Hematopoietic multipotent progenitor cell treated with erythropoietin and hydrocortisone succinate and interleukin-3 and kit ligand, for 15 days (in vitro differentiated cells): ENCODE results near the gene ORM1.

ENCODE experiments used
- DNase-seq: peaks from one replicate; pipeline ENCODE4 v3.0.0-alpha.2; 2015; ENCODE audit warnings: low spot score

ORM1 gene

DNA sequence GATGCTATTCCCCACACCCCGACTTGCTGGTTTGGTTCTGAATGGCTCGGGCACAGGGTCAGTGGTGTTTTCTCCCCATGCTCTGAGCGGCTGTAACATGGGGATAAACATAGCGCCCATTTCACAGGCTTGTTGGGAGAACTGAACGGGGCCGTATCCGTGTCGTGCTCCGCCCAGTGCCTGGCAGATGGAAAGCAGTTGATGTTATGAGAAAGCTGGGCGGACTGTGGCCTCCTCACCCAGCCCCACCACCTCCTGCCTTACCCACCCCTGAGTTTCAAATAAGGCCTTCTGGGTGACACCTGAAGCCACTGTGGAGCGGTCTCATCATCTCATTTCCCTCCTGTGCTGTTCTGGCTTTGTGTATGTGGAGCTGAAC lies 21.3 kb downstream of the ORM1 start:
- DNase-seq: no peak

DNA sequence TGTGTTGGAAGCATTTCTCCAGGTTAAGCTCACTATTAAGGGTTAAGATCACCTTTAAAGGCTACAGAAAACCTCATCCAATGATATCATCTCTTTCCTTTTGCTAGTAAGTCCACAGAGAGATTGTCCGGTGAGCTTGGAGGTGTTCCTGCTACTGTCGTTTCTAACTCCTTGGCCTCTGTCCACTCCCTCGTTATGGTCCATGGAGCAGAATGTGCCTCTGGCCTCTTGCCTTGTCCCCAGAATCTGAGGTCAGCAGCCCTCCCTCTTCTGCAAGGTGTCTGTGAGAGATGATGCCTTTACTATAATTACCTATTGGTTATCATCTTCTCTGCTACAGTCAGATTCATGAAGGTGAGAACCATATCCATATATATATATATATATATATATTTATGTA lies 21.8 kb downstream of the ORM1 start:
- DNase-seq: no peak

DNA sequence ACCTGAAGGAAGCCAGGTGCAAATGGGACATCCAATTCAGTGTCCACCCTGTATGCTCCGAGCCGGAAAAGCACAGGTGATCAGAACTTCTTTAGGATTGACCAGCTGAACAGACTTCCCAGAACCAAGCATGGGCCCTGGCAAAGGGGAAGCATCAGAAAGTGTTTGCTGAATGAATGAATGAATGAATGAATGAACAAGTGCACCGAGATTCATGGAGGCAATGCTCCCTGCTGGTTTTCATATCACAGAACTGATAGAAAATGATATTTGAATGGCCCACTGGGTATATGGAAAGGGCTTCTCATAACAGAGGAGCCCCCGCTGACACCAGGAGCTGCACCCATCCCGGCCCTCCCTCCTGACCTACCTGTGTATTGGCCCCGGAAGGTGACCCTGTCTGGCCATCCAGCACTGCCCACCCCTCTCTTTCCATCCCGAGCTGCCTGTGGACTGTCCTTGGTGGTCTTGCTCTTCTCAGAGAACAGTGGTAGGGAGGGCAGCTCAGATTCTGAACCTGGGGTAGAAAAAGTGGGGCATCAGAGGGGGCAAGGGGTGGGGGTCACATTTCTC lies 22.7 kb downstream of the ORM1 start:
- DNase-seq: no peak

DNA sequence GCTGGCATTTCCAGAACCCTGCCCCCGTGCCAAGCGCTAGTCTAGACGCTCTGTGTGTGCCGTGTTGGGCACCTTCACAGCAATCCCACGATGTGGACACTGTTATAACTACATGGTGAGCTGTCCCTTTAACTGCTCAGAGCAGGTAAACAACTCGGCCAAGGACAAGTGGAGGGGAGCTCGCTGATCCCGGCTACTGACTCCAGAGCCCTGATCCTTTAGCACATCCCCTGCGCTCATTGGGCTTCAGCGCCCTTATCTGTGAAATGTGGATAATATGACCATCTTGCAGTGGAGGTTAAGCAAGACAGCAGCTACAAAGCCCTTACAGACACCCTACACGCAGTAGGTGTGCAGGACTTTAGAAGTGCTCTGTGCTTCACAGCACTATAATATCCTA lies 23.2 kb downstream of the ORM1 start:
- DNase-seq: no peak

DNA sequence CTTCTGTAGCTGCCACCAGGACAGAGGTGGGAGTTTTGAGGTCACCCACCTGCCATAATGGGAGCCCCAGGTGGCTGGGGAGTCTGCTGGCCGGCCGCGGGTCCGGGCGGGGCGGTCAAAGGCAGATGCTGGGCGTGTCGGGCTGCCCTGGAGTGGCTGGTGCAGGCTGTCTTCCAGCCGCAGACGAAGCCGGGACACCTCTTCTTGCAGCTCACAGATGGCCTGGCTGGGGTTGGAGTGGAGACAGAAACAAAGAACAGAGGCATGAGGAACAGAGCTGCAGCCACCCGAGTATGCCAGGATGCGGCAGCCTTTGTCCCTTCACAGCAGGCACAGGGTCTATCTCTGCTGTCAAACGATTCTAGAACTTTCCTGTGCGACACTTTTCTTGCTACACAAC lies 24.8 kb downstream of the ORM1 start:
- no peak for DNase-seq

DNA sequence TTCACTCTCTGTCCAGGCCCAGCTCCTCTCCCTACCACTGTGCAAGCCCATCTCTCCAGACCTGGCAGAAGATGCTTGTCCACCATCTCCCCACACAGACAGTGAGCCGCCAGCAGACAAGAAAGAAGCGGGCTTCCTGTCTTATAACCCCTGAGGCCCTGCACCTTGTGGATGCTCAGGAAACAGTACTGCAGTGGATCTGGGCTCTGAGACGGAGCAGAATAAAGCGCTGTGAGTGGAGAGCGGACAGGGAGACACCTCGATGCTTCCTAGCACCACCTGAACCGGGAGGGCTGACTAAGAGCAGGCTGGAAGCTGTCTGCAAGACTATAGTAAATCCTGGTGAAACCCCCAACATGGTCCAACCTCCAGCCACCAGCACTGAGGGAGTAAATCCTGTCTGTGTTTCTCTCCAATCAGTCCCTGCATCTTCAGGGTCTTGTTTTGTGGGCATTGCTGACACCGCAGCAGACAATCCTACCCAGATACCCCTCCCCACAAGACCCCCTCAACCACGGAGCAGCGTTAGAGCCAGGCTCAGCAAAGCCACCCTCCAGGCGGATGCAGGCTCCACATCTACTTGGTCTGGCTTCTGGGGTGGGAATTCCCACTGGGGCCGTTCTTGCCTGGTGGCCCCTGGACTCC lies 25.5 kb downstream of the ORM1 start:
- DNase-seq: no peak

DNA sequence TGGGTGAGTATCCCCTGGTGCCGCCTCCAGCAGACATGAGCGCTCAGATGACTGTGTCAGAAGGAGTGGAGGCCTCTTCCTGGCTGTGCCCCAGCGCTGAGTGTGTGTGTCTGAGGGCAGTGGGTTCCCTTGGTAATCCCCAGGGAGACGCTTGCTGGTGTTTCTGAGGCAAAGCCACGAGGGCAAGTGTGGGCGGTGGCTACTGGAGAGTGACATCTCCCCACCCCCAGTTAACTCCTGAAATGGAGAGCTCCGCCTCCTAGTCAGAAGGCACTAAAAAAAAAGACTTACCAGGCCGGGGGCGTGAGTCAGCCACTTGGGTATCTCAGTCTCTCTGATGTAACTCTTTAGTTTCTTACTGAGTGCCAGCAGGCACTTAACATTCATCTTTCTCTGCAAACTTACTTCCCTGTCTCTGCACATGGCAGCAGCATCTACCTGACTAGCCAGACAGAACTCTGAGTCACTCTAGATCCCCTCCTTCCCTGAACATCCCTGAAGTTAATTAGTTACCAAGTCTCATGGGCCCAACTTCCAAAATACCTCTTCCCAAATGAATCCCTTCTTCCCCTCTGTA lies 26.1 kb downstream of the ORM1 start:
- no peak for DNase-seq

DNA sequence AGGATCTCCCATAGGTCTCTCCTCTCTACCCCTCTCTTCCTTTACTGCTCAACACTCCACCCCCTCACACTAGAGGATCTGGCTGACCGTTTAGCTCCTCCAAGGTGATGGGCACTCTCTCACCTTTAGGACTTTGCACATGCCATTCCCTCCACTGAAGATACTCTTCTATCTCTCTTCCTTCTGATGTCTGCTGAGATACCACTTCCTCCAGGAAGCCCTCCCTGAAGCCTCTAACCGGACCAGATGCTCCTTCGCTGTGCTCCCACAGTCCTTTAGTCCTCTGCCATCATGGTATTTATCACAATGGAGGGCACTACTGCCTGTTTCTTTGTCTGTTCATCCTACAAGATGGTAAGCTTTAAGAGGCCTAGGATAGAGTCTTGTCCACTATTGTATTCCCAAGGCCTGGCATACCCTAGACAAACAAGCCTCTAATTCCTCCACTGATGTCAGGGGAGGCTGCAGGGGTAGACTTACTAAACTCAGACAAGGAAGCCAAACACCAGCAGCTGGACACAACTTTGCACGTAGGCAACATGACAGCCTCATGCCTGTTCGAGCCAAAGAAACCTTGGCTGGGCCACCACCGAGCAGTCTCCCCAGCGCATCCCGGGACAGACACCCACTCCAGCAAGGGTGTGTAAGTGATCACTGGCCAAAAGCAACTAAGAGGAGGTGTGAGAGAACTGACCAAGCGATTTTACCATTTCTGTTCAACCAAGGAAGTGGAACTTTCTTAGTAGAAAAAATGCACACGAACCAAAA lies 27.0 kb downstream of the ORM1 start:
- DNase-seq: no peak

DNA sequence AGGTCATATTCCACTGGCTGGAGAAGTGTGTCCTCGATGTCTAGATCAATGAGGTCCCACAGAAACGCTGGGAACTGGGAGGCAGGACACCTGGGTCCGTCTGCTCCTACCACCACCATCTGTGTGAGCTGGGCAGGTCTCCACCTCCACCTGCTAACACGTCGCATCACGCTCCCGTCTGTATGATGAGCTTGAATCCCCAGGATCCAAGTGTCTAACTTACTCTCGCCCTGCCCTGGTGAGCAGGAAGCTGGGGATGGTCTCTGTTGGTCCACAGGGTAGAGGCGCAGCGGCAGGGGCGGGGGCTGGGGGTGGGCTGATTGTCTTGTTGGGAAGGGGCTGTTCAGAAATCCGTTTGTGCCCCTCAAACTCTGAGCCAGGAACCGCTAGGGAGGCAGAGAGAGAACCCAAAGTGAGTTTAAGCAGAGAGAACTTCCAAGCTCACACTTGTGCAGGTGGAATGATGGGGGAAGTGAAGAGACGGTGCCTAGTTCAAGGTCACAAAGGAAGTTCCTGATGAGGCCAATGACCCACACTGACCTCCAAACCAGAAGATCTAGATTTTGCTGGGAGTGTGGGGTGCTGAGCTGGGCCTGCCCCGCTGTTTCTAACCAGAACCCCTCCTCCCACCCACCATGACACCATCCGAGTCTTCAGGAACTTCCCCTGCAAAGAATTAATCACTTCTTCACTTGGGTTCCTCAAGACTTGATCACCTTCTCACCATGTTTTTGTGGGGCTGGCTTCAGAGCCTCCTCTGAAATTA lies 27.9 kb downstream of the ORM1 start:
- DNase-seq: no peak

DNA sequence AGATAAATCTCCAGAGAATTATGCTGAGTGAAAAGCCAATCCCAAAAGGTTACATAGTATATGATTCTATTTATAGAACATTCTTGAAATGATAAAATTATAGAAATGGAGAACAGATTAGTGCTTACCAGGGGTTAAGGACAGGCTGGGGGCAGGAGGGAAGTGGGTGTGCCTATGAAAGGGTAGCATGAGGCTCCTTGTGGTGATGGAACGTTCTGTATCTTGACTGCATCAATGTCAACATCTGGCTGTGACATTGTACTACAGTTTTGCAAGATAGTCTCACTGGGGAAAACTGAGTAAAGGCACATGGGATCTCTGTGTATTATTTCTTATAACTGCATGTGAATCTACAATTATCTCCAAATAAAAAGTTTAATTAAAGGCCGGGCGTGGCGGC lies 29.0 kb downstream of the ORM1 start:
- DNase-seq: no peak

DNA sequence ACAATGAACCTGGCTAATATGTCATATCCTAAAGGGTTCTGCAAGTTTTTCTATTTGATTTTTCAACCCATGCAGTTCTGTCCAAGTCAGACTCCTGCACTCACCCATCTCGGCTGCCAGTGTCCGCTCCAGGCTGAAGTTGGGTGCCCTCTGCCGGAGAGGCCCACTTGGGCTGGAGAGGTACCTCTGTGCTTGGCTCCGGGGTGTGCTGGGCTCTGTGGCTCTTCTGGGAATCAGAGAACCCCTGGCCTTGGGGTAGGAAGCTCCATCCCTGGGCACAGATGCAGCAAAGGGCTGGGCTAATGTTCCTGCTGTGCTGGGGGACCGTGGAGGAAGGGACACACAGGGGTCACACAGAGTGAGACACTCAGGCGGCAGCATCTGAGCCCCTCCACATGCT lies 32.9 kb downstream of the ORM1 start:
- DNase-seq: no peak

DNA sequence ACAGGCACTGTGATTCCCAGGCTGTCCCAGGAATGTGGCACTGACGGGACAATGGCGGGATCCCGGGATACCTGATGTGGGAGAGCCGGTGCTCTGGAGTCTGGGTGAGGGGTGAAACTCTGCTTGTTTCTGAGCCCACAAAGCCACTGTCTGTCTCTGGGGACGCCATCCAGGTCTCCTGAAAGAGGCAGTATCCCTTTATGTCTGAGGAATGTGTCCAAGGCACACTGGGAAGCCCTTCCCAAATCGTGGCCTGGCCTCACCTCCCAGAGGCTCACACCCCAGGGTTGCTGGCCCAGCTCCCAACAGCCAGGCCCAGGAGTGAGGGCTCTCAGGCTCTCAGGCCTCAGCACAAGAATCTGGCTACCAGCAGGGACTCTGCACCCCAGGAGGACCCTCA lies 33.9 kb downstream of the ORM1 start:
- no peak for DNase-seq

DNA sequence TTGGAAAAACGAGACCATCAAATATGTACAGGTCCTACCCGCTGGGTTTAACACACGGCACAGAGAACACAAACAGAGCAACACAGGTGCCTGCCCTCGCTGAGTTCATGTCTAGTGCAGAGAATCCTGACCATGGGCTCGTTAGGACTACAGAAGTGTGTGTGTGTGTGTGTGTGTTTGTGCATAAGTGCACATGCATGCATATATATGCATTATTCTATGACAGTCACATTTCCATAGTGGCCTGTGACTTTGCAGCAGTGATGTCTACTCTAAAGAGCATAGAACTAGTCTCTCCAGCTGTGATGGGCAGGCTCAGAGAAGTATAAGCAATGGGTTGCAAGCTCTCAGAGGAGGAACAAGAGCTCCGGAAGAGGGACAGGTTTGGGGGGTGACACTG lies 34.5 kb downstream of the ORM1 start:
- no peak for DNase-seq

DNA sequence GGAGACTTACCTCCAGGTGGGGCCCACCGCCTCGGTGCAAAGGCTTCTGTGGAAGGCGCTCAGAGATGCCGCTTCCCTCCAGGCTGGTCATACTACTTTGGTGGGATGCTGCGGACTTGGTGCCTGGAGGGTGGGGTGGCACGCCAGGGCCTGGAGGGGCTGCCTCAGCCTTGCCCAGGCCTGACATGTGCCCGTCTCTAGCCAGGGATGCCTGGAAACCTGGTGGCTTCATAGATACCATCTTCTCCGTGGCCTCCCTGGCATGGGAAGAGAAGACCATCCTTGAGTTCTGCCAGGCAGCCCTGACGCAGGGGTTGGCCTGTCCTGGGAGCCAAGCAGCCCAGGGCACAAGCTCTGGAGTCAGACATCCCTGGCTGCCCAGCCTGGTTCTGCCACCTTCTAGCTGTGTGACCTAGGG lies 35.0 kb downstream of the ORM1 start:
- no peak for DNase-seq

DNA sequence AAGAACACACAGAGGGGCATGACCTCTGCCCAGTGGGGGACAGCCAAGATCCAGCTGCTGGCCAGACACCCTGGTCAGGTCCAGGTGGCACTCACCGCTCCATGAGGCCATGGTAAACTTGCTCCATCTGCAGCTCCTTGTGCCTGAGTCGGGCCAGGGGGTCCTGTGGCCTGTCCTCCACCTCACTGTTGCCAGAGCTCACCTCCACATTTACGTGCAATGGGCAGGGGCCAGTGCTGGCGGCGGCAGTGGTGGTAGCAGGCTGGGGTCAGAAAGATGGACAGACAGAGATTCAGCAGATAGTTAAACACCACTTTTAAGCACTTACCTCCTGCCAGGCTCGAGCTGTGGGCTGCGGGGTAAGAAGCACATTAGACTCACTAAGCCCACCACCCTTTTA lies 36.9 kb downstream of the ORM1 start:
- DNase-seq: no peak

DNA sequence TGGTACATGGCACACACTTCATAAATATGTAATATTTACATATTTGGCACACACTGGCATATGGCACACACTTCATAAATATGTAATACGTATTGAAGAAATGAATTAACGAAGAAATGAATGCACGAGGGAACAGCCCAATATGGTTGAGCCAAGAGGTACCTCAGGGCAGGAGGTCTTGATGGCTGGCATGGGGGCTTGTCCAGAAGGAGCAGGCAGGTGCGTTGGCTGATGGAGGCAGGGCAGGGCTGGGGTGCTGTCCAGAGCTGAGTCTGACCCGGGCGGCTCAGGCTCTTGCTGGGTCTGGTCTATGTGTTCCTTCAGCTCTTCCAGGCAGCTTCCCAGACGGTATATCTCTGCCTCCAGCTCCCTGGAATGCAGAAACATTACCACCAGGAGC lies 38.6 kb downstream of the ORM1 start:
- DNase-seq: no peak

DNA sequence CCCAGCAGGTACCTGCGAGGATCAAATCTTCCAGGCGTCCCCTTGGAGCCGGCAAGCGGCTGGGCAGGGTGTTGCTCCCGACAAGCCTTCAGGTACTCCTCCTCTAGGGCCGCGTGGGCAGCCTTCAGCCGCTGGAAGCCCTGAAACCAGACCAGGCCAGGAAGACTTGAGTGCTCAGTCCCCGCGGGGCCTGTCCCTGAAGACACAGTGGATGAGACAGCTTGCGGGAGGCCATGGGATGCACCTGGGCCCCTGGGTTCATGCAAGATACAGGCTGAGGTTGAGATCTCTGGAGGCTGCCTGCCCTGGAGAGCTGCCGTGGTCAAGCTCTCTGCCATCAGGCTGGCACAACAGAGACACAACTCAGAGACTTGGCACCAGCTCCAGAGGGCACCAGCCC lies 39.5 kb downstream of the ORM1 start:
- DNase-seq: no peak

DNA sequence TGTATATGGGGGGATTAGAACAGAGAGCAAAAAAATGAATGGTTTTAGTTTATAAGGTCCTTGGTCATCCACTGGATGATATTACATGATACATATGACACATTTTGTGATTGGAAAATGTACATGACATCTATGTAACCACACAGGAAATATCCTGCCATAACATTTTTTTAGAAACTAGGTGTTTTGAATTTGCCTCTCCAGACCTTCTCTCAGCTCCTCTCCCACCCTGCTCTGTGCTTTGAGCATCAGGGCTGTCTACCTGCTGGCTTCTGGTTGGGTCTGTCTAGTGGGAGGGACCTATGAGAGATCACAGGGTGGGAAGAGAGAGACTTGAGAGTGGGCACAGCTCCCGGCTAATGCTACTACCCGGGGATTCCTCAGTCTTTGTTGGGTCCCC lies 40.5 kb downstream of the ORM1 start:
- no peak for DNase-seq

DNA sequence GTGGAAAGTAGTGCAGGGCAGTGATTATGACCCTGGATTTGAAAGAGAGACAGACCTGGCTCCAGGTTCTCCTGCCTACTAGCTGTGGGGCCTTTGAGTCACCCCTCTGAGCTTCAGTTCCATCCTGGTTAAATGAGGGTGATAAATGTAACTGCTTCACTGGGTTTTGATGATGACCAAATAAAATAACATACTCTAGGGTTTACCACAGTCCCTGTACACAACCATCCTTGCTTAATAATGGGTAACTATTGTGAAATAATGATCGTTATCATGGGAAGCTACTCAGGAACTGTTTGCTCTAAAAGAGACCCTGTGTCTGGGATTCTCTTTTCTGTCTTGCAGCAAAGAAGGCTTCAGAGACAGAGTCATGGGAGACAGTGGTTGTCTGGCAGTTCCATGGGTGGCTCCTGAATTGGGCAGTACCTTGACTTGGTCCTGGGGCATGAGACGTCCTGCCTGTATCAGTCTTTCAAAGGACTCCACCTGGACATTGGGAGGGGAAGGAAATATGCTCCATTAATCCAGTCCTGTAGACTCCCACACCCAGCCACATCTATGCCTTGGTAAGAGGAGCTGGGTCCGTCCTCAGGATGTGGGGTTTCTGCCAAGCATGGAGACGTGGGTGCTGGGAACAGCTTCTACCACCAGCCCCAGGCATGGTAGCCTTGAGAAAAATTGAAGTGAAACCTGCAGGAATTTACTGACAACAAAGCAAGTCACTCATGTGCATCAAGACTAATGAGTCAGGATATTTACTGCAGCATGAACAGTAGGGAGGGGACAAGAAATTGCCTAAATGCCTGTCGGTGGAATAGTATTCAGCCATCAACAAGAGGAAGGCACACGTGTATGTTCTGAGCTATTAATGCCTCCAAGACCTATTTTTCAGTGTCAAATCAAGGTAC lies 41.5 kb downstream of the ORM1 start:
- no peak for DNase-seq

DNA sequence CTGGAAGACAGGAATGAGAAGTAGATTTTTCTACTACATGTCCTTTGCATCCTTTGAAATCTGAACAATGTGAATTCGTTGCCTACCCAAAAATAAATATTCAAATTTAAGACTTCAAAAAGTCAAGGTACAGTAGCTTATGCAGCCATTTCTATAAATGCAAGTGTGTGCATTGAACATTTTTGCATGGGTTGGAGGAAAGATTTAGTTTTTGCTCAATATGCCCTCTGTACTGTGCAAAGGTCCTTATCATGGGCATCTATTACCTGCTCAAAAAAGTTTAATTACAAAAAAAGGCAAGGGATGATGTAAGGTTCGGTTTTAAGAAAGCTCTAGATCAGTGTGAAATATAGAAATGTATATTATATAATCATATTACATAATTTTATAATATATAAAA lies 42.3 kb downstream of the ORM1 start:
- no peak for DNase-seq

DNA sequence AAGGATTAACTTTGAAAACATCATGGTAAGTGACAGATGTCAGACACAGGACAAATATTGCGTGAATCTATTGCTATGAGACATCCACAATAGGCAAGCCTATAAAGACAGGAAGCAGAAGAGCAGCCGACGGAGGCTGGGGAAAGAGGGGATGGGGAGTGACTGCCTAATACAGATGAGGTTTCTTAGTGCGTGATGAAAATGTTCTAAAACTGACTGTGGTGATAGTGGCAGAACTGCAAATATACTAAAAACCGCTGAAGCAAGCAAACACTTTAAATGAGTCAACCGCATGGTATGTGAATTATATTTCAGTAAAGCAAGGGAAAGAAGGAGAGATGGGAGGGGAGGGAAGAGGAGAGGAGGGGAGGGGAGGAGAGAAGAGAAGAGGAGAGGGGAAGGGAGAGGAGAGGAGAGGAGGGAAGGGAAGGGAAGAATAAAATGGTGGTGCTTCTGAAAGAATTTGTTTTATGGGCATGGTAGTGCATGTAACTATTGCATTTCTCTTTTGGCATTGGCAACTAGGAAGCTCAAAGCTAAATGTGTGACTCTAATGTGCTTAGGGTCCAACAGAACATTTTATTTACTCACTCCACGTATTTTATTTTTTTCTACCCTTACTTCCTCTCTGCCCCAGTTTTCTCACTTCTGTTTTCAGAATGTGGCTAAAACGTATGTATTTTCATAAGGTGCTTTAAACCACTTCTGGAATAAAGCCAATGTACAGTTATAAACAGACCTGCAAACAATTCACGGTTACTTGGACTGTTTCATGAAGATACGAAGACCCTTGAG lies 43.6 kb downstream of the ORM1 start:
- DNase-seq: no peak
